ENCODE data around the gene SRD5A1.

GRCh38 chr5:6584727-6585126 is 48.5 kb upstream of the SRD5A1 start:
- TF ChIP-seq EZH2 (IDR thresholded peaks at IDR 0.05) (no peak), POLR2AphosphoS5 (IDR thresholded peaks at IDR 0.05; ENCODE audit: low read depth, low read length) (no peak), CTCF (IDR thresholded peaks at IDR 0.05 in 2 of 3, conservative IDR thresholded peaks at IDR 0.05 in 1 of 3; ENCODE audit: borderline replicate concordance in 1 of 3, insufficient read depth in 1 of 3, low read depth in 2 of 3, low read length in 2 of 3) (no peak), REST (IDR thresholded peaks at IDR 0.05; ENCODE audit: low read depth) (no peak), ZNF274 (IDR thresholded peaks at IDR 0.05; ENCODE audit: low read depth, low read length) (no peak), MAX (IDR thresholded peaks at IDR 0.05) (no peak)

Data from HCT116 (cell line).